Stimulated activated CD8-positive, alpha-beta memory T cell treated with anti-CD3 and anti-CD28 coated beads, Interleukin-15, amount 100 ng/mL, for 4 hours (primary cell): ENCODE results near the gene ATP6V1E1.

Source experiments
- DNase-seq, 2 donors: peaks; one replicate each; pipeline ENCODE4 v3.0.0-alpha.2; 2020; ENCODE audit warnings: low read depth in 2 of 2

ATP6V1E1 gene

DNA sequence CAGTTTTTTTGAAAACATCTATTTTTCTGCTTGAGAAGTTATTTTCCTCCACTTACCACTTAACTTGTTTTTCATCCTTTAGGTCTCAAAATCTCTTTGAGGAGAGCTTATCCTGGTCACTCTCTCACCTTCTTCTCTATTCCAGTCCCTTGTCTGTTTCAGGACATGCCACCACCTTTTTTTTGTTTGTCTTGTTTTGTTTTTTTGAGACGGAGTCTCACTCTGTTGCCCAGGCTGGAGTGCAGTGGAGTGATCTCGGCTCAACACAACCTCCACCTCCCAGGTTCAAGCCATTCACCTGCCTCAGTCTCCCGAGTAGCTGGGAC, 5.4 kb upstream of the ATP6V1E1 start:
- no peak for DNase-seq

DNA sequence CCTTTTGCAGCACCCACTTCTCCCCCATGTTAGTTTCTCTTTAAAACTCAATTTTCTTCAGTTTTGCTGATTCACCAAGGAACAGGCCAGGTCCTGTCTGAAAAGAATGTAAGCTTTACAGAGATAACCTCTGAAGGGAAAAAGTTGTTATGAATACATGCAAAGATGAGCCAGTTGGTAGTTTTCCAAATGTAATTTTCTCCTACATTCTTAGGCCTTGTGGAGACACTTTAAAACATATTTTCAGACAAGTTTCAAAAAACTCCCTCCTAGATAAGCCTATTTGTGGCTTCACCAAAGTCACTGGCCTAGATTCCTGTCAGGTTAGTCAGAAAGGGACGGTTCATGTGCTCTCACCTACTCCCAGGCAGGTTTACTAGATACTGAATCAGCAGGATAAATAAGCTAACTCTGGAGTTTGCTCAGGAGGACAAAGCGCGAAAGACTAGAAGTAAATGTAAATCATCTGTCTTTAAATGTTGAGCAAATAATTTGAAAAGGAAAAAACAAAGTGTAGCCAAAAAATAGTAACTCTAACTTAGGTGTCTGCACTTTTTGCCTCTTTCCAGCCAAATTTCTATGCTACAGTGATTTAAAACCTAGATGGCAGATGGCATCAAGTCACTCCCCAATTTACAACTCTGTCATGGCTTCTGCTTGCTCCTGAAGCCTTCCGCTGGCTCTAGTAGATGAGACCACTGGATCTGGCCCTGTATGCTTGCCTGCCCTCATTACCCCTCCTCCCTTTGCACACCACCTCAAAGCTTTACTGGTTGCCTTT, 4.9 kb upstream of the ATP6V1E1 start:
- no peak for DNase-seq

DNA sequence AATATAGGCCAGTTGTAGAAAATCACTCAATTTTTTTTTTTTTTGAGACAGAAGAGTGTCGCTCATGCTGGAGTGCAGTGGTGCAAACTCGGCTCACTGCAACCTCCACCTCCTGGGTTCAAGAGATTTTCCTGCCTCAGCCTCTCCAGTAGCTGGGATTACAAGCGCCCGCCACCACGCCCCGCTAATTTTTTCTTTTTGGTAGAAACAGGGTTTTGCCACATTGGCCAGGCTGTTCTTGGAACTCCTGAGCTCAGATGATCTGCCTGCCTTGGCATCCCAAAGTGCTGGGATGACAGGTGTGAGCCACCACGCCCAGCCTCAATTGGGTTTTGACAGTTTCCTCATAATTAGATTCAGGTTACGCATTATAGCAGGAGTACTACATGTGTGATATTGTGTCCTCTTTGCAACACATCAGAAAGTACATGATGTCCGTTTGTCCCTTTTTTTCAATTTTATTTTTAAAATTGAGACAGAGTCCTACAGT, 2.6 kb upstream of the ATP6V1E1 start:
- no peak for DNase-seq

DNA sequence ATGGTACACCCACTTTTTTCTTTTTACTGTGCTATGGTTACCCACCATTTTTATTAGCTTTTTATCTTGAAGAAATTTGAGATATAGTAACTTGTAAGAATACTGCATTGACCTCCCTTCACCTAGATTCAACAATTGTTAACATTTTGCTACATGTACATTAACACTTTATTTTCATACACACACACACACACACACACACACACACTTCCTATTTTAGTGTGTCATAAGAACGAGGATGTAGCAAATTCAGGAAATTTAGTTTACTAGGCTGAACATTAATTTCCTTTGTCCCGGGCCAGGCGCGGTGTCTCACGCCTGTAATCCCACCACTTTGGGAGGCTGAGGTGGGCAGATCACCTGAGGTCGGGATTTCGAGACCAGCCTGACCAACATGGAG, 1.1 kb upstream of the ATP6V1E1 start:
- DNase-seq, result no peak

DNA sequence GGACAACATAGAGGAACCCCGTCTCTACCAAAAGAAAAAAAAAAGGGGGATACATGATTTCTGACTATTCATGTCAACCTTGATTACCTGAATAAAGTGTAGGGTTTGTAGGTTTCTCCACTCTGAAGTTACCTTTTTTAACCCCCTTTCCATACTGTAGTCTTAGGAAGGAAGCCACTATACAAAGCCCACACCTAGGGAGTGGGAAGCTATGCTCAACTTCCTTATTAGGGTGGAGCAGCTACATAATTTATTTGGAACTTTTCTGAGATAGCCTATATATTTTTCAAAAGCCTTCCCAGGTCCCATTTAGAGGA, 582 bp upstream of the ATP6V1E1 start:
- no peak for DNase-seq

DNA sequence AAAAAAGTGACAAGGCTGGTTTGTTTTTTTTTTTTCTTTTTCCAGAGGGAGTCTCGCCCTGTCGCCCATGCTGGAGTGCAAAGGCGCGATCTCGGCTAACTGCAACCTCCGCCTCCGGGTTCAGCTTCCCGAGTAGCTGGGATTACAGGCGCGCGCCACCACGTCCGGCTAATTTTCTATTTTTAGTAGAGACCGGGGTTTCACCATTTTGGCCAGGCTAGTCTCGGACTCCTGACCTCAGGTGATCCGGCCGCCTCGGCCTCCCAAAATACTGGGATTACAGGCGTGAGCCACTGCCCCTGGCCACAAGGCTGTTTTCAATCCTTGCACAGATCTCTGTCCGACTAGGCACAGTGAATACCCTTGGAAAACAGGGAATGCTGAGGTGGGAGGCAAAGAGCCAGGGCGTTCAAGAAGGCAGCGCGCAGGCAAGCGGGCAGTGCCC, 566 bp downstream of the ATP6V1E1 start:
- no peak for DNase-seq

DNA sequence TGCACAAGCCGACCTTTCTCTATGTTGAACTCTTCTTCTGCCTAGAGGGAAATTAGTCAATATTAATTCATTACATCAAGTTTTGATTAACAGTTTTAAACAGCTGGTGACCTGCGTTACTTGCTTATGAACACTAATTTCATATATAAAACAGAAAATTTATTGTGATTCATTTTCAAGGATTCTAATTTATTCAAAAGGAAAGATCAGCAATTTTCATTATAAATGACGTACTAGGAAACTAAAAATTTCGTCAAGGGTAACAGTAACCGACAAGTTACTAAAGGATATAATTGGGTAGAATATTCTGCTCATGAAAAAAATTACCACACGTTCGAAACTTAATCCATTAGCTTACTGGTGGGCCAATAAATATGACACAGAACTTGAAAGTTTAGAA, 15.3 kb downstream of the ATP6V1E1 start:
- no peak for DNase-seq

DNA sequence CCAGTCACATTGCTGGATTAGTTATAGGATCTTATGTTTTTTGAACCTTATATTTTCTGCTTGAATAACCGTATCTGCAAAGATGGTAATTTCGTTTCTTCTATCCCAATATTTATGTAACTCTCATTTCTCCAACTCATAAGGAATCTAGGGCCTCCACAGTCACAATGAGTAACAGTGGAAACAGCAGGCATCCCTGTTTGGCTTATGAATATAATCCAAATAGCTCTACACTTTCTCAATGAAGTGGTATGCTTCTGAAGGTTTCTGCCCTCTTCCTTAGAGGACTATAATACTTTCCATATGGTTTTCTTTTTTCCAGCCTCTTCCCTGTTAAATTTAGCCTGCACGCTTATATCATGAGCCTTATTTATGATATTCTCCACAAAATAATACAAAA, 16.5 kb downstream of the ATP6V1E1 start:
- DNase-seq, result no peak

DNA sequence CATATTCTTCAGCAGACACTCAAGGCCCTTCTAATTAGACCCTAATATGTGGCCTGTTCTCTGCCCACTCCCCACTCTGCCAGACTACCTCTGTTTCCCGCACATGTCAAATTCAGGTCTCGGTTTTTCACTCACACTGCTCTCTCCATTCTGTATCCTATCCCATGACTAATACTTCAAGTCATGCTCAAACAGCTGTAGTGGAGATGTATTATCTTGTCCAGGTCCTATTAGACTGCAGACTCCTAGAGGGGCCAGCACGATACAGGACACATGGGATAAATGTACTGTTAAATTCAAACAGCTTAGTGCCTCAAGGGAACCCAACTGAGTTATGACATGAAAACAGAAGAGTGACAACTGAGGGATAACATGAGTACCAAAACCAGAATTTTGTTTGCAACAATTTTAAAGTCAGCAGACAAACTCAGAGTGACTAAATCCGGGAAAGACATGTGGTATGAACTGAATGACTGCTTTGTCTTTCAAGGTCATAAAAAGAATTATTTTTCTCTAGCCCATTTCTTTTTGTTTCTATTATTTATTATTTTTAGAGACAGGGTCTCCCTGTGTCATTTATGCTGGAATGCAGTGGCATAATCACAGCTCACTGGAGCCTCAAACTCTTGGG, 20.5 kb downstream of the ATP6V1E1 start:
- no peak for DNase-seq

DNA sequence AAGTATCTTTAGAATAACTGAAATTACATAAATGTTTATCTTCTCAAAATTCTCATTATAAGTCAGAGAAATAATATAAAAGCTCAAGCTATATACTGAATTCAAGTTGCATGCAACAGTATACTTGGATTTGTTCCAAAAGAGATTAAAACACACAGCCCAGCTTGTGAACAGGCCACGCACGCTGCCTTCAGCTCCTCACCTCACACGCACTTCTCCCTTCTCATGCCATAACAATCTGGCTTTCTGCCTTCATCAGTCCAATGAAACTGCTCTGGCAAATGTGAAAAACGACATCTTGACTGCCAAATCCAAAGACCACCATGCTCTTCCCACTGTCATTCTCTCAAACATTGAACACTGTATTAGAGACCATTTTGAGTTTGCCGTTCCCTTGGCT, 22.1 kb downstream of the ATP6V1E1 start:
- DNase-seq, result no peak

DNA sequence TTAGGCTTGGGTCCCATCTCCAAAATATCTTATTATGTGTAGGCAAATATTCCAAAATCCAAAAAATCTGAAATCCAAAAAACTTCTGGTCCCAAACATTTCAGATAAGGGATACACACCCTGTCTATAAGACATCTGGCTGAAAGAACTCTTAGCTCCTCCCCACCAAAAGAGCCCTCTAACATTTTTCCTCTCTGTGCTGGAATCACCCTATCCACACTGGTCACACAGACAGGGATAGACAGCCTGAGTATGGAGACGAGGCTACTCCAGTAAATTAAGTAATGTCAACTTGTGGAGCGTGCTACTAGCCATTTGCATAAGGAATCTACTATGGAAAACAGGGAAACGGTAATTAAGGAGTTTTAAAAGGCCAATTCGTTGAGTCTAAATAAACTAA, 24.9 kb downstream of the ATP6V1E1 start:
- DNase-seq, result no peak

DNA sequence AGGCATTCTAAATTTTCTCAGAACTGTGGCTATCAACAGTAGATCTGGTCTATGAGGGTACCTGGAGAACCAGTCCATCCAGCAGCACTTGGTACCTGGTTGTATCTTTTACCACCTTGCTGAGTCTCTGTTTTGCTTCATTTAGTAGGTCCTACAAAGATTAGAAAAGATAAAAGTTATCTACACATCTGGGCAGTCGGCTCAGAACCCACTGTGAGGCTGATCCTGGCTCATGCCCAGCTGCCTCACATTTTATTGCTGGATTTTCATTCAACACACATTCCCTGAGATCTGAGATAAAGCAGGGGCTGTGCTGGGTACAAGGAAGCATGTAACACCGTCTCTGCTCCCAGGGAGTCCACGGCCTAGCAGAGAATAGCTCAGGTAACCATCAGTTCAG, 27.5 kb downstream of the ATP6V1E1 start:
- no peak for DNase-seq

DNA sequence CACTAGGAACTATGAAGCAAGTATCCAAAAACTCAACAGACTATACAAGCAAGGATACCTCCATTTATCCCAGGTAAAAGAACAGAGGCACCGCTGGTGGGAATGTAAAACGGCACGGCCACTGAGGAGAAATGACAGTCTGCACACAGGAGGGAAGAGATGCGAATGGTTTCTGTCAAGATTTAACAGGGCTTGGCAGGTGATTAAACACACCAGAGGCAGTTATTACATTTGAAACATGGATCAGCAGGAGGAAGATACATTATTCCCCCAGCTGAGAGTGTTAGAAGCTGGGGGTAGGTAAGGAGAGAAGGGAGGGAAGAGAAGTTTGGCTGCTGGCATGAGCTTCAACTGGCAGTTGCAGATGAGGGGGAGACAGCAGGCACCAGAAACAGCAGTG, 30.2 kb downstream of the ATP6V1E1 start:
- no peak for DNase-seq

DNA sequence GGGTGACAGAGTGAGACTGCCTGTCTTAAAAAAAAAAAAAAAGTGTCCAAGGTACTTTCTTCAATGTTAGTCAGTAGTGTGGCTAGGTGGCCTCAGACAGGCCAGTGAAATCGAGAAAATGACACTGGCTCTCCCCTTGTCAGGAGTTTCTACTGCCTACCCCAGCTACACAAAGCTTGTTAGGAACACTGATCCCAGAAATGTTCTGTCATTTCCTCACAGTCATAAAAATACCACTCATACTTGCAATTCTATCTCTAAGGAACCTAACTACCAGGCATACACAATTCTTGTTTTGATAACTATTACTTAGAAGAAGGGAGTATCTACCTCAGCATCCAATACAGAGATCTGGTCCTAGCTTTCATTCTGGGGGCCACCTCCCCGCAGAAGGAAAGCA, 31.3 kb downstream of the ATP6V1E1 start:
- no peak for DNase-seq

DNA sequence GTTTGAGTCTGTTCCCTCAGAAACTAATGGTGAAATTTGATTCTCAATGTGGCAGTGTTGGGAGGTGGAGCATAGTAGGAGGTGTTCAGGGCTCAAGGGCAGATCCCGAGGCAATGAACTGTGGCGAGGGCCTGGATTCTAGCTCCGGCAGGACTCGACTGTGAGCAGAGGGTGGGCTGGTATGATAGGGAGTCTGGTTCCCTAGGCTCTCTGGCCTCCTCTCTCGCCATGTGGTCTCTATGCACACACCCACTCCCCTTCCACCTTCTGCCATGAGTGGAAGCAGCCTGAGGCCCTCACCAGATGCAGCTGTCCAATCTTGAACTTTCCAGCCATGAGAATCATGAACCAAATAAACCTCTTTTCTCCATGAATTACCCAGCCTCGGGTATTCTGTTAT, 32.3 kb downstream of the ATP6V1E1 start:
- no peak for DNase-seq

DNA sequence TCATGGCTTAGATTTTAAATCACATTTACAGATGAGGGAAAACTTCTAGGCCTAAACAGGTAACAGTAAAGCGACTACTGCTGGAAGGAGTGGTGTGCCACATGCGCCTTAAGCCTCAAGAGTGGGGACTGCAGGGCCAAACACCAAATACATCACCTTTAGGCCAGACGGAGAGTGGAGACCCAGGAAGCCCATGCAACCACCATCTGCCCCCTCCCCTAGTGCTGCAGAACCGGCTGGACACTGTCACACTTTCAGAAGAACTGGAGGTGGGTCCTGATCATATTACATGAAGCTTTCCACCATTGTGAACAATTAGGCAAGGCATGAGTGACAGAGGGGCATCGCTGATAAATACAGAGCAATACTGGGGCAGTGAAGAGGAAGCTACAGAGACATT, 36.3 kb downstream of the ATP6V1E1 start:
- no peak for DNase-seq

DNA sequence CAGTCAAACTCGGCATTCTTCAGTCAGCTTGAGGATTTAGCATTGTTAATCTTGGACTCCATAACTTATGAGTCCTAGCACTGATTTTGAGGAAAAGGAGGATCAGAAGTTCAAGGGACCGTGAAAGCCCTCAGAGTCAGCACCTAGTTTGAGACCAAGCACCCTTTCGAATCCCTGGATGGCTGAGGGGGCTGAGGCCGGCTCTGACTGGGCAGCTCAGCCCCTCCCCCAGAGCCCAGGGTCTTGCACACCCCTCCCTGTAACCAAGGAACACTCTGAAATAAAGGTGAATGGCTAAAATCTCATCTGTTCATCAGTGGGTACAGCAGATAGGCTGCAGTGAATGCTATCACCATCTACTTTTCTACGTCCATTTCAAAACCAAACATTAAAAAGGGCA, 38.0 kb downstream of the ATP6V1E1 start:
- DNase-seq, result no peak

DNA sequence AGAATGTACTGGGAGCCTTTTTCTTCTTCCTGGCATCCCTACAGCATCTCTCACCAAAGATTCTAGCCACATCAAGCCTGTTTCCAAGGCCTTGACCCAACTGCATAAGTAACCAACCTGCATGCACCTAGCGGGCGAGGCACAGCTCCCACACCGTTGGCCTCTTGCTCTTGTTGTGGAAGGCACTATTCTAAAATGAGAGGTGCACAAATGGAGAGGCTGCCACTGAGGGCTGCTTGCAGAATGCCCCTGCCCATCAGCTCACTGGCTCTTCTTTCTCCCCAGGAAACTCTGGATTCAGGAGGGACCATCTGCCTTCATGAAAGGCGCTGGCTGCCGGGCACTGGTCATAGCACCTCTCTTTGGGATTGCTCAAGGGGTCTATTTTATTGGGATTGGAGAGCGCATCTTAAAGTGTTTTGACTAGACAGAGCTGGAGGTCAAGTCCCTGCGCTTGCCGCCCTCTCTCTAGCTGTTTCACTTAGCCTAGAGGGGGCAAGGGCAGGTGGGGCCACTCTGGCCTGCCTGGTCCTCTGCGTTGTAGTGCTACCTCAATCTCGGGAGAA, 38.7 kb downstream of the ATP6V1E1 start:
- DNase-seq, result no peak

DNA sequence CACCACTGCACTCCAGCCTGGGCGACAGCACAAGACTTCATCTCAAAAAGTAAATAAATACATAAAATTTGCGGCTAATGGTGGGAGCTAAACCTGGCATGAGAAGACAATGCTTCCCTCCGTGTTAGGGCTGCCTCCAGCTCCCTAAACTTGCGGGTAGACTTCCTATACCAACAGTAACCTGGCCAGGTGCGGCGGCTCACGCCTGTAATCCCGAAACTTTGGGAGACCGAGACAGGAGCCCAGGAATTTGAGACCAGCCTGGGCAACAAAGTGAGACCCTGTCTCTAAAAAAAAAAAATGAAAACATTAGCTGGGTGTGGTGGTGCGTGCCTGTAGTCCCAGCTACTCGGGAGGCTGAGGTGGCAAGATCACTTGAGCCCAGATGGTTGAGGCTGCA, 39.9 kb downstream of the ATP6V1E1 start:
- no peak for DNase-seq

DNA sequence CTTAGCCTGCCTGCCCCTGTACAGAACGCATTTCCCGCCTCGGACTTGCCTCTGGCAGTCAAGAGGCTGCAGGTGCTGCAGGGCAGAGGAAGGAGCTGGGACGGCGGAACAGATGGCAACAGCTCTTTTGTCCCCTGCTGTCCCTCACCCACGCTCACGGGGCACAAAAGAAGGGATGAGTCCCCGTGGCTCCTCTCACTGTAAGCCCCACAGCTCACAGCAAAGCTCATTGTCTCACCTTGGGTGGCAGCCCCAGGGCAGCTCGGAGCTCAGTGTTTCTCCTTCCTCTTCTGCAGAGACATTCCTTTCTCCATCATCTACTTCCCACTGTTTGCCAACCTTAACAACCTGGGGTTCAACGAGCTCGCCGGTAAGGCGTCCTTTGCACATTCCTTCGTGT, 40.9 kb downstream of the ATP6V1E1 start:
- no peak for DNase-seq

DNA sequence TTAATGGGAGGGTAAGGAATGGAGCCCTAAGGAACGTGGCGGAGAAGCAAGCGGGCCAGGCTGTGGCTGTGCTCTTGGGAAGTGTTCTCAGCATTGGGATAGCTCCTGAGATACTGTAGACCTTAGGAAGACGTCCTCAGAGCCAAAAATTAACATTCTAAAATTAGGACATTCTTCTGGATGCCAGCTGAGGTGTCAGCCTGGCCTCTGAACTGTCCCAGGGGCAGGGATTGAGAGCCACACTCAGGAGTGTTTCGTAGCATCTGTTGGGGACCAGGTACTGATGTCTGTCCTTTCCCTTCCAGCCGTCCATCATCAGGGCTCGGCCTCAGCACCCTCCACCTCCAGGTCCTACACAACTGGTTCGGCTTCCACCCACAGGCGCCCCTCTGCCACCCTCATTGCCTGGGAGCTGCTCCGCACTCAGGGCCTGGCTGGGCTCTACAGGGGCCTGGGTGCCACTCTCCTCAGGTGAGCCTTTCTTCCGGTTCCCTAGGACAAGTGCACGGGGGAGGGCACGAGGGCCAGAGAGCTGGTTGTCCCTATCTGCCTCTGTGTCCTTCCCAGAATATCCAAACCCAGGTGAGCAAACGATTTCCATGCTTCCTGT, 41.6 kb downstream of the ATP6V1E1 start:
- DNase-seq, result no peak

DNA sequence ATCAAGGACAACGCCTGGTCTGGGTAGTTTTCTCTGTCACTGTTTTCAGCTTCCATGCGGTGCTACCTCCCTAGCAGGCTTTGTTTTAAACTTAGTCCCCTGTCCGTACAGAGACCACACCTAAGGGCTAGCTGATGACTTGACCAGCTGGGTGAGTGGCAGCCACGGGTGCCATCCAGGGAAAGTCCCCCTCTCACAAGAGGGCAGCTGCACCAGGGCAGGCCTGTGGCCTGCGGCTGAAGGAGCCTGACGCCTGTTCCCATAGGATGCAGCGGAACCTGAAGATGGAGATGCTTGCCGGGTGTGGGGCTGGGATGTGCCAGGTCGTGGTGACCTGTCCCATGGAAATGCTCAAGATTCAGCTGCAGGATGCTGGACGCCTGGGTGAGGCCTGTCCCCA, 45.4 kb downstream of the ATP6V1E1 start:
- DNase-seq, result no peak

DNA sequence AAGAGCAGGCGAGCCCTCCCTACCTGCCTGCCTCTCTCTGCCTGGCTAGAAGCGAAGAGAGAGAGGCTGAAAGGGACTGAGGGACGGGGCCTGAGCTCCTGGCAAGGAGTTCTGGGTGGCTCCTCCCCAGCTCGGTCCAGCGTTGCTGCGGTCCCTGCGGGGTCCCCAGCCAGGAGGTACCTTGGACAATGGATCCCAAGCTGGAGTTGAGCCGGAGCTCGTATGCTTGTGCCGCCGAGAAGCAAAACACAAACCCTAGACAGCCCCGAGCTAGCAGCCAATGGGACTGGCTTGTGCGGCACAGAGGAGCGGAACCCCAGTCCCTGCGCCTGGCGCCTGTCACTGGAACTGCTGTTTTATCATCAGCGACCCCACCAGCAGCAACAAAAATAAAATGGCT, 46.9 kb downstream of the ATP6V1E1 start:
- no peak for DNase-seq
